ENCODE measurements around the gene MAP3K1.

- no peak for TF ChIP-seq CTCF (IDR thresholded peaks at IDR 0.05)
- TF ChIP-seq ZFX (IDR thresholded peaks at IDR 0.05; ENCODE audit: borderline replicate concordance) = no peak
Measured at GRCh38 chr5:56772767-56773166, 42.6 kb upstream of the MAP3K1 start.
